Activated CD4-positive, alpha-beta memory T cell treated with anti-CD3 and anti-CD28 coated beads for 36 hours (primary cell): Measurements from ENCODE around the gene JAKMIP3. TPM values are rescaled to one million over a fixed set of nuclear protein-coding genes. Genes with fewer than 3 reads are reported as not detected.

Experiments
- CTCF ChIA-PET: fragments of 350-600 bp; sonication (Branson Sonifier 250); formaldehyde crosslinking; loops from one replicate; lab custom pipeline; 2021; ENCODE audit warnings: antibody characterized with exemption, inconsistent platforms; lab: Charles Lee
- POLR2A ChIA-PET: fragments of 350-600 bp; sonication (Branson Sonifier 250); formaldehyde crosslinking; loops from one replicate; lab custom pipeline; 2021; ENCODE audit warnings: antibody characterized with exemption; lab: Charles Lee
- DNase-seq: peaks from one replicate; pipeline ENCODE4 v3.0.0-alpha.2; 2020
- H3K27ac Mint-ChIP-seq: one replicate; pipeline ENCODE4 v1.8.0; 2021; ENCODE audit warnings: mixed read lengths
- H3K27me3 Mint-ChIP-seq: one replicate; pipeline ENCODE4 v1.8.0; 2021; ENCODE audit warnings: mixed read lengths
- H3K36me3 Mint-ChIP-seq: one replicate; pipeline ENCODE4 v1.8.0; 2021; ENCODE audit warnings: mixed read lengths
- H3K4me1 Mint-ChIP-seq: one replicate; pipeline ENCODE4 v1.8.0; 2021; ENCODE audit warnings: low read depth, mixed read lengths
- H3K4me3 Mint-ChIP-seq: one replicate; pipeline ENCODE4 v1.8.0; 2021; ENCODE audit warnings: mild to moderate bottlenecking, mixed read lengths
- H3K9me3 Mint-ChIP-seq: one replicate; pipeline ENCODE4 v1.8.0; 2021; ENCODE audit warnings: mixed read lengths
- intact Hi-C: fragments of 100-400 bp; cut with micrococcal nuclease; formaldehyde crosslinking; loops from one replicate; pipeline ENCODE4 v1.15.1; 2023
- total RNA-seq, 2 experiments: library from RNA; stranded (reverse); gene quantifications; one replicate each; pipeline ENCODE4 v1.2.3, GENCODE V29; 2021

Gene JAKMIP3
- under 1 TPM; 0.77 to 0.95 TPM for total RNA-seq

DNA sequence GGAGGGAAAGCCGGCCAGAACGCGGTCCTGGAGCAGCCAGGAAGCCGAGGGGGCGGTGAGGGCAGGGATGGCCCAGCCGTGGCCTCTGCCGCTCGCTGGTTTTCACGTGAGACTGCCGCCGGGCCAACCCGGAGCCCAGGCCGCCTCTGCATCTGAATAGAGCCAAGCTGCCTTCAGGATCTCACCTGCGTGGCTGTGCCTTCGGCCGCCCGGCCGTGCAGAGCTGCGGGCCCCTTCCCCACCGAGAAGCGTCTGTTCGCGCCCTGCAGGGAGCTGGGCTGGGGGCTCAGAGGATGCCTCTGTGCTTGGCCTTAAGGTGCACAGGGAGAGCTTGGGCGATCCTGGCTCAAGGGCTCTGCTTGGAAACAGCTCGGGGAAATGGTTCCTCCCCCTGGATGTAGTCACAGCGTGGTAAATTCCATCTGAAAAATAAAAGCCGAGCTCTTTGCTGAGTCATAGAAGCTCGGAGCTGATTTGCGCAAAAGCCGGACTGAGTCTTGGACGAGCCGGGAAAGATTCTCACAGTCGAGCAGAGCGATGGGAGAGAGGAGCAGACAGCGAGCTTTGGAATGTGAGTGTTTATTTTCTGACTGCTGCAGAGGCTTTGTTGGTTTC is at the start of gene JAKMIP3:
TSS of gene JAKMIP3 (plus strand) at position 456 of the 615 bp plus-strand sequence. CDS start 38,863 bp downstream, outside the sequence.
- peaks cover 4% of the 10 kb centered on the region for H3K27me3 Mint-ChIP-seq
- no peak within 1 kb of the TSS for H3K27ac Mint-ChIP-seq
- H3K4me3 Mint-ChIP-seq: peak within 1 kb of the TSS; percentile 51
- no peaks in the 10 kb centered on the region for H3K9me3 Mint-ChIP-seq
- DNase-seq: no peak
- H3K36me3 Mint-ChIP-seq: no peaks in the 10 kb centered on the region
- peaks cover 8% of the 10 kb centered on the region for H3K4me1 Mint-ChIP-seq
- ChIA-PET POLR2A (no interaction called here), CTCF (interaction anchor here (0.7 kb wide), 1 partner anchor 26 kb away, joined by 3 read pairs; no protein-coding TSS in a partner anchor)
- intact Hi-C loops: no loop called here

DNA sequence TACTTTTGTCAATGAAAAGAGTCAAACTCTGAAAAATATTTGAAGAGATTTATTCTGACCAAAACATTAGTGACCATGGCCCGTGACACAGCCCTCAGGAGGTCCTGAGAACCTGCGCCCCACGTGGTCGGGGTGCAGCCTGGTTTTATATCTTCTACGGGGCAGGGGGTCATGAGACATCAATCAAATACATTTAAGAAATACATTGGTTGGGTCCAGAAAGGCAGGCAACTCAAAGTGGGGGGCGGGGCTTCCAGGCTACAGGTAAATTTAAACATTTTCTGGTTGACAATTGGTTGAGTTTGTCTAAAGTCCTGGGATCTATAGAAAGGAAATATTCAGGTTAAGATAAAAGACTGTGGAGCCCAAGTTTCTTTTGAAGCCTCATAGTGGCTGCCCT is 49.2 kb upstream of the JAKMIP3 start:
- no peak for DNase-seq
- Mint-ChIP-seq H3K4me1 (no peaks in the 10 kb centered on the region), H3K9me3 (no peaks in the 10 kb centered on the region), H3K36me3 (no peaks in the 10 kb centered on the region), H3K27me3 (no peaks in the 10 kb centered on the region), H3K27ac (no peak overlapping the region), H3K4me3 (no peak overlapping the region)
- CTCF ChIA-PET: no interaction called here
- intact Hi-C loops: no loop called here
- POLR2A ChIA-PET: no interaction called here

DNA sequence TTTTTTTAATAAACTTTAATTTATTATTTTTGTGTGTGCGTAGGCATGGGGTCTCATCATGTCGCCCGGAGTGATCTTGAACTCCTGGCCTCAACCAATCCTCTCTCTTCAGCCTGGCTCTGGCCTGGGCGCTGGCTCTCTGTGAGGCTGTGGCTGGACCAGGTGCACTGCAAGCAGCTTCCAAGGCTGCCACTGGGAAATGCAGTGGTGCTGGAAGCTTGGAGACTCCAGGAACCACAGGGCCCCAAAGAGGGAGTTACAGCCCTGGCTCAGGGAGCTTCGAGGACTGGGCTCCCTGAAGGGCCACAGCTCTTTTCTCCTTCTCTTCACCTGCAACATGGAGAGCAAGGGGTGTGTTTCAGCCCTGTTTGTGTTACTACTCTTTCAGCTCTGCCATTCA is 47.3 kb upstream of the JAKMIP3 start:
- ChIA-PET CTCF (interaction anchor here (1.1 kb wide), 1 partner anchor 133 kb away, joined by 3 read pairs; no protein-coding TSS in a partner anchor), POLR2A (no interaction called here)
- no peak for DNase-seq
- H3K27ac Mint-ChIP-seq: no peak overlapping the region
- peaks cover 5% of the 10 kb centered on the region for H3K27me3 Mint-ChIP-seq
- intact Hi-C loops: no loop called here
- H3K9me3 Mint-ChIP-seq: no peaks in the 10 kb centered on the region
- H3K4me1 Mint-ChIP-seq: peaks cover 5% of the 10 kb centered on the region
- no peaks in the 10 kb centered on the region for H3K36me3 Mint-ChIP-seq
- H3K4me3 Mint-ChIP-seq: no peak overlapping the region

DNA sequence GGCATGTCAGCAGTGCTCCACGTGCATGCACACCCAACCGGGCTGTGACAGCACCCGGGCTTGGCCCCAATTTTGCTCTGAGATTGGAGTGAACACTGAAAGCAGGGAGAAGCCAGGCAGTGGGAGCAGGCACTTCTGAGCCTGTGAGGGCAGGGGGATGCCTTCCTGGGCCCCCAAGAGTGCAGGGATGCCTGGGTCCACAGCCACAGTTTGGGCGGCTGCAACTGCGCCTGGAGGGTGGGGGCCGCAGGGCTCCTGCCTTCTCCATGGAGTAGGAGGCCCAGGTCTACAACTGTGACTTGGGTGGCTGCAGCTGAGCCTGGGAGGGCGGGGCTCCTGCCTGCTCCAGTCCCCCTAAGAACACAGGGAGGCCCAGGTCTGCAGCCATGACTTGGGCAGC is 46.4 kb upstream of the JAKMIP3 start:
- ChIA-PET POLR2A (no interaction called here), CTCF (interaction anchor here (2.4 kb wide), 1 partner anchor 133 kb away, joined by 13 read pairs; no protein-coding TSS in a partner anchor)
- no peaks in the 10 kb centered on the region for H3K36me3 Mint-ChIP-seq
- no peak for DNase-seq
- H3K27me3 Mint-ChIP-seq: peaks cover 5% of the 10 kb centered on the region
- intact Hi-C loops: no loop called here
- H3K9me3 Mint-ChIP-seq: no peaks in the 10 kb centered on the region
- H3K27ac Mint-ChIP-seq: no peak overlapping the region
- peaks cover 5% of the 10 kb centered on the region for H3K4me1 Mint-ChIP-seq
- no peak overlapping the region for H3K4me3 Mint-ChIP-seq

DNA sequence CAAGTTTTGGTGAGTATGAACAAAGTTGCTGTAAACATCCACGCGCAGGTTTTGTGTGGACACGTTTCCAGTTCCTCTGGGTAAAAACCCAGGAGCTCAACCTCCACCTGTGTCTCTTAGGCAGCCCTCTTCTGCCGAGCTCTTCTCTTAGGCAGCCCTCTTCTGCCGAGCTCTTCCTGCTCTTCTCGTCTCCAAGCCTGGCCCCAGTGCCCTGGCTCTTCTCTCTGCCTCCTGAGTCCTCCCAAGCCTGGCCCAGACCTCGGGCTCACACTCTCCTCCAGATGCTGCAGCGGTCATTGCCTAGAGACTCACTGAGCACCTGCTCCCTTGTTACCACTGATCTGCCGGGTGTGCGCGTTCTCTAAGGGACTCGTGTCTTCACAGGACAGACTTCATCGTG is 45.3 kb upstream of the JAKMIP3 start:
- peaks cover 5% of the 10 kb centered on the region for H3K4me1 Mint-ChIP-seq
- no peaks in the 10 kb centered on the region for H3K36me3 Mint-ChIP-seq
- intact Hi-C loops: no loop called here
- H3K4me3 Mint-ChIP-seq: no peak overlapping the region
- POLR2A ChIA-PET: no interaction called here
- no peaks in the 10 kb centered on the region for H3K9me3 Mint-ChIP-seq
- peaks cover 9% of the 10 kb centered on the region for H3K27me3 Mint-ChIP-seq
- CTCF ChIA-PET: interaction anchor here (2.4 kb wide), 1 partner anchor 134 kb away, joined by 13 read pairs; no protein-coding TSS in a partner anchor
- DNase-seq: no peak
- H3K27ac Mint-ChIP-seq: no peak overlapping the region

DNA sequence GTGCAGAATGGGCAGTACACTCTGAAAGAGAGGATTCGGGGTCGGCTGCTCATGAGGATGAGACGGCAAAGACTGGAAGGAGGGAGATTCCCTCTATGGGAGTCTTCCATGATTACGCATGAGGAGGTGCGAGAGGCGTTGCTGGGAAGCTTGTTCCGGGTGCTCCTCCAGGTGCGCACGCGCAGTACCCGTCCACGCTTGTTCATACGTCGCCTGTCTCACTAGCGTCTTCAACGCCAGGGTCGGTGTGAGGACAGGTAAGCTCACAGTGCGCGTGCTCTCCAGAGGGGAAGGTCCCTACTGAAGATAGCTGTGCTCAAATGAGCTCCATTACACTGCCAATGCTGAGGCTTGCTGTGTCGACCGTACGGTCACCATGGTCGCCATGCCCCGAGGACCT is 44.7 kb upstream of the JAKMIP3 start:
- Mint-ChIP-seq H3K27me3 (peaks cover 9% of the 10 kb centered on the region), H3K27ac (no peak overlapping the region), H3K4me1 (peaks cover 5% of the 10 kb centered on the region), H3K4me3 (no peak overlapping the region), H3K36me3 (no peaks in the 10 kb centered on the region), H3K9me3 (no peaks in the 10 kb centered on the region)
- ChIA-PET CTCF (interaction anchor here (2.4 kb wide), 1 partner anchor 135 kb away, joined by 13 read pairs; no protein-coding TSS in a partner anchor), POLR2A (no interaction called here)
- no peak for DNase-seq
- intact Hi-C loops: no loop called here

DNA sequence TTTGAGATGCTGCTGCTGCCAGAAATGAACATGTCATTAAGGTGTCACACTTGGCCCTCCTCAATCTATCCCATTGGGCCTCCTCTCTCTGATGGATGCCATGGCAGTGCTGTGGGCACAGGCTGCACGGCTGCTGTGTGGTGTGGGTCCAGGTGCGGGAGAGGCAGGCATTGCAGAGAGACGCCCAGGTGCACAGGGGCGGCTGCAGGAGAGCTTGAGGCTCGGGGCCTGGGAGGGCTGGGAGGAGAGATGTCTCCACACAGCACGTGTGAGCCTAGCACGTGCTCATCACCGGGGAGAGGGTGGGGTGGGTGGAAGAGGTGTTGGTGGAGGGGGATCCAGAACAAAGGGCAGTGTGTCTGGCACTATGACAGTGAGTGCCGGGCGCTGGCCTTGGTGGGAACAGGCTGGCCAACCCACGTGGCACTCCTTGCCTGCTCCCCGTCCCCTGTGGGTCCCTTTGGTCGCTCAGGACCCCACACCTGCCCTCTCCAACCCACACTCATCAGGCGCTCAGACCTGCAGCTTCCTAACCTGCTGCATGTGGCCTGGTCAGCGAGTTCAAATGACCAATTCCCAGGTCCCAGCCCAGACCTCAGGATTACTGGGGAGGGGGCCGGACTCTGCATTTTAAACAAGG is 44.1 kb upstream of the JAKMIP3 start:
- Mint-ChIP-seq H3K4me3 (no peak overlapping the region), H3K27me3 (peaks cover 11% of the 10 kb centered on the region), H3K9me3 (no peaks in the 10 kb centered on the region), H3K36me3 (no peaks in the 10 kb centered on the region), H3K27ac (no peak overlapping the region), H3K4me1 (peaks cover 5% of the 10 kb centered on the region)
- intact Hi-C loops: no loop called here
- POLR2A ChIA-PET: no interaction called here
- no peak for DNase-seq
- CTCF ChIA-PET: interaction anchor here (2.4 kb wide), 1 partner anchor 135 kb away, joined by 13 read pairs; no protein-coding TSS in a partner anchor

DNA sequence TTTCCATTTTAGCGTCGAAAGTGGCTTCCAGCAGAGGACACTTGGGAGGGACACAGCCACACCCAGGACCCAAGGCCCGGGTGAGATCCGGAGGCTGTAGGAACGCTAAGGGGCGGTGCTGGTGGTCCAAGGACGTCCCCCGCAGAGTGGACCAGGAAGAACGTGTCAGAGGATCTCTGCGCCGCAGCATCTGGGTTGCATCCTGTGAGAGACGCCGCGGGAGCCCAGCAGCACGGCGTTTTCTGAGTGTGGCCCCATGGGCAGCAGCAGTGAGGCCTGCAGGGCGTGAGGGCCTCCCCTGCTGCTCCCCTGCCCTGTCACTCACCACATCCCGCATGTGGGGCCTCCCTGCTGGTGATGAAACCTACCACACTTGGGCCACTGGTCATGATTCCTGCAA is 43.5 kb upstream of the JAKMIP3 start:
- POLR2A ChIA-PET: interaction anchor here (1.1 kb wide), 1 partner anchor 137 kb away, joined by 4 read pairs; no protein-coding TSS in a partner anchor
- Mint-ChIP-seq H3K4me3 (no peak overlapping the region), H3K27me3 (peaks cover 15% of the 10 kb centered on the region), H3K4me1 (peaks cover 5% of the 10 kb centered on the region), H3K27ac (no peak overlapping the region), H3K9me3 (no peaks in the 10 kb centered on the region), H3K36me3 (no peaks in the 10 kb centered on the region)
- intact Hi-C loops: no loop called here
- no peak for DNase-seq
- CTCF ChIA-PET: interaction anchor here (0.8 to 1.9 kb wide), 23 partner anchors 8 to 145 kb away, joined by 3 to 124 read pairs (median 7); partner anchors contain the start of genes BNIP3 and PPP2R2D

DNA sequence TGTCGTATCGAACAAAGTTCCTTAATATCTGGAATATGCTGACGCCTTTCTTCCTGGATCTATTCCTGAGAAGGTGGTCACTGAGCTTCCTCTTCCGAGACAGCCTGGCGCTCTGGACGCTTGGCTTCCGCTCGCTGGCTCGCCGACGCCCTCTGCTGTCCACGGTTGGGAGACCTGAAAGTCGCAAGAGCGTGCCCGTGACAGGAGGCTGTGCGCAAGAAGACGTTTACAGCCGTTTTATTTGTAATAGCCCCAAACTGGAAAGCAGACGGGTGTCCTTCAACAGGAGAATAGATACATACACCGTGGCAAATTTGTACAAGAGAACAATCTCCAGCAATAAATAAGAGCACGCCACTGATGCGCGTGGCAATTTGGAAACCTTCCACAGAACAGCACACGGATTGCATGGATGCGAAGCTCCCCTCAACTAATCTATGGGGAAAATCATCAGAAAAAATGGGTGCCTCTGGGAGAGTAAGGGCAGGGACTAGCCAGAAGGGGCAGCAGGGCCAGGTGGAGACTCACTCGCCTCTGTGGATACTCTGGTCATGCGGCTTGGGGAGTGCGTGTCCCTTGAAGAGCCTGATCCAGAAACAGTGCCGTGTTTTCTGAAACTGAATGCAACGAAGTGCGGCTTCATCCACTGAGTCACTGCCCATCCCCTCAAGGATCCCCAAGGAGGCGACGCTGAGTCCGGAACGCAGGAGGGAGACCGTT is 42.5 kb upstream of the JAKMIP3 start:
- H3K27ac Mint-ChIP-seq: no peak overlapping the region
- no peaks in the 10 kb centered on the region for H3K36me3 Mint-ChIP-seq
- no peaks in the 10 kb centered on the region for H3K9me3 Mint-ChIP-seq
- peak; percentile 85 for DNase-seq
- H3K27me3 Mint-ChIP-seq: peaks cover 20% of the 10 kb centered on the region
- peaks cover 5% of the 10 kb centered on the region for H3K4me1 Mint-ChIP-seq
- H3K4me3 Mint-ChIP-seq: no peak overlapping the region
- intact Hi-C loops: loop anchor here (1.0 kb wide), 1 partner anchor 138 kb away; no protein-coding TSS in a partner anchor
- ChIA-PET POLR2A (interaction anchor here (1.1 kb wide), 1 partner anchor 138 kb away, joined by 4 read pairs; no protein-coding TSS in a partner anchor), CTCF (interaction anchor here (0.6 to 1.9 kb wide), 30 partner anchors 9 to 426 kb away, joined by 3 to 124 read pairs (median 5); partner anchors contain the start of genes BNIP3 and PPP2R2D)

DNA sequence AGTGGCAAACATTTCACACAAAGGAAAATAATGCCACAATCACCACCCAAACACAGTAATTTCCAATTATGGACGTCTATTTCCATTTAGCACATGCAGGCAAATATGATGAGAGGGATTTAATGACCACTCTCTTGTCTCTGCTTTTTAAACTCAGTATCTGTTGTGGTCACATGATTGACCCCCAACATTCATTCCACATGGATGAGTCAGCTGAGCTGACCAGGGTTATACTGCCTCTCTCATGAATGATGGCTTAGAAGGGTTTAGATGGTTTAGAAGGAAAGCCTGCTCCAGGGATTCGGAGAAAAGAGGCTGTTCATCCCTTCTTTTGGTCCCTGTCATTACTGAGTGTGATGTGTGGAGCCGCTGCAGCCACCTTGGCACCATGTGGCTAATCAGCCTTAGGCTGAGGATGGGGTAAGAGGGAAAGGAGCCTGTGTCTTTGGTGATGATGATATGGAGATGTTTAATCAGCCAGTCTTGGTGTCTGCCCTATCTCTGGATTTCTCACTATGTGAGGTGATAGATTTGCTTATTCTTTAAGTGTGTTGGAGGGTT is 38.2 kb upstream of the JAKMIP3 start:
- POLR2A ChIA-PET: no interaction called here
- Mint-ChIP-seq H3K27ac (no peak overlapping the region), H3K9me3 (no peaks in the 10 kb centered on the region), H3K27me3 (peaks cover 42% of the 10 kb centered on the region), H3K4me1 (peaks cover 5% of the 10 kb centered on the region), H3K4me3 (no peak overlapping the region), H3K36me3 (no peaks in the 10 kb centered on the region)
- intact Hi-C loops: no loop called here
- DNase-seq: no peak
- CTCF ChIA-PET: no interaction called here

DNA sequence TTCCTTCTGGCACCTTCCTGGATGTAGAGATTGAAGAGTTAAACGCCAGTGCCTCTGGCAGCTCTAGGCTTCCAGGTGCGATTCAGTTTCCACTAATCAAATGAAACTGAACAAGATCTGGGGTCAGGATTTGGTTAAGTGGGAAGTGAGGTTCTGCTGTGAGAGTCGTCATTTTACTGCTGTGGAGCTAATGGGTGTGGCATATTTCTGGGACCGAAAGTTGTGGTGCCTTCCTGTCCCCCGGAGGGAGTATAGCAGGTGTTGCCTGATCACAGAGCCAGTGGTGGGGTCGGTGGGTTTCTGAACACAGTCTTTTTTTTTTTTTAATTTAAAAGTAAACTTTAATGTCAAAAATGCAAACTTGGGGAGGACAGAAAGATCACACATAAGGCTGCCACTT is 37.0 kb upstream of the JAKMIP3 start:
- H3K9me3 Mint-ChIP-seq: no peaks in the 10 kb centered on the region
- ChIA-PET POLR2A (no interaction called here), CTCF (no interaction called here)
- no peak overlapping the region for H3K4me3 Mint-ChIP-seq
- no peak overlapping the region for H3K27ac Mint-ChIP-seq
- intact Hi-C loops: no loop called here
- H3K36me3 Mint-ChIP-seq: no peaks in the 10 kb centered on the region
- DNase-seq: no peak
- peaks cover 44% of the 10 kb centered on the region for H3K27me3 Mint-ChIP-seq
- no peaks in the 10 kb centered on the region for H3K4me1 Mint-ChIP-seq
